Sciatic nerve (tissue), 2 donors: ENCODE results near the gene RIBC2. TPM values are rescaled to one million over a fixed set of nuclear protein-coding genes. Genes with fewer than 3 reads are reported as not detected.
"Not testable (repeated sequence)": the region's sequence is repeated elsewhere in the genome, so short reads cannot be mapped to it uniquely, and the experiment has no call there.

Source experiments
- ATAC-seq: fragments of 200-7000 bp; cut with Tn5 transposase; one replicate; pipeline ENCODE4 v1.9.1; 2020; ENCODE audit warnings: mild to moderate bottlenecking, moderate library complexity
- DNase-seq: peaks from one replicate; pipeline ENCODE4 v3.0.0-alpha.2; 2020; ENCODE audit warnings: low spot score
- intact Hi-C: fragments of 100-400 bp; cut with DNase I; formaldehyde crosslinking; loops from one replicate; pipeline ENCODE4 v1.14.2; 2022
- total RNA-seq: library from RNA; stranded (reverse); fragmentation: NEBNext Ultra II Directional; extraction: Animal tissue kit (Norgen Biotek cat#: 25700); gene quantifications from one replicate; pipeline ENCODE4 v1.2.1, GENCODE V29; 2021
- donor health status: DM: no; HTN: no; CAD: no.
- donor health status: DM: no; HTN: no; CAD: no.

Gene RIBC2
- total RNA-seq, 1 donor from 2014 or later = 0.22 TPM

DNA sequence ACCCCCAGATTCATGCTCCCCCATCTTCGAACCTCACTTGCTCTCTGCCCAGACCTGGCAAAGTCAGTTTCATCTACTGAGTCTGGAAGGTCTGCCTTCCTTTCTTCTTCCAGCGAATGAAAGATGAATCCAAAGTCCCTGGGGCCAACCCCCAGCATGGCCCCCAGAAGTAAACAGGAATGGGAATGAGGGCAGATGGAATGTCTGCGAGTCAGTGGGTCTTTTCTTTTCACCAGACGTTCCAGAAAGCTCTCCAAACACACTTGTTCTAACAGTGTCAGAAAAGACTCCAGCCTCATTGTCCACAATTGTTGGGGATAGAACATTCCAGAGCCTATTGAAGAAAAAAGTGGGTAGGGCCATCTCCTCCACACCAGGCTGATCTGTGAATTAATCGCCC lies 28.6 kb downstream of the RIBC2 start:
- no peak for DNase-seq
- no peak for ATAC-seq
- intact Hi-C loops = no loop called here

DNA sequence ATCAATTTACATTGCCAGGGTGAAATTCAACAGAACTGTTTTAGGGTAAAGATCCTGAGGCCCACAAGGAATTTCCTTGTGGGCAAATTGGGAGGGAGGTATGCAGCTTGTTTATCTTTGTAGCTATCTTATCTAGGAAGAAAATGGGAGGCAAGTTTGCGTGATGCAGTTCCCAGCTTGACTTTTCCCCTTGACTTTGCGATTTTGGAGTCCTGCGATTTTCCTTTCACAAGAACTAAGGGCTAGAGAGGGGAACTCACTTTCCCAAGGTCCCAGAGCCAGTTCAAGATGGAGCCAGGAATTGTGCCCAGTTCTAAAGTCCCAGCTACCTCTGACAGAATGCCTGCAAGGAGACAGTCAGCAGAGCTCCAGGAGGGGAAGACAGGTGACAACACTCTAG lies 30.7 kb downstream of the RIBC2 start:
- DNase-seq (no peak), ATAC-seq (no peak)
- intact Hi-C loops = no loop called here

DNA sequence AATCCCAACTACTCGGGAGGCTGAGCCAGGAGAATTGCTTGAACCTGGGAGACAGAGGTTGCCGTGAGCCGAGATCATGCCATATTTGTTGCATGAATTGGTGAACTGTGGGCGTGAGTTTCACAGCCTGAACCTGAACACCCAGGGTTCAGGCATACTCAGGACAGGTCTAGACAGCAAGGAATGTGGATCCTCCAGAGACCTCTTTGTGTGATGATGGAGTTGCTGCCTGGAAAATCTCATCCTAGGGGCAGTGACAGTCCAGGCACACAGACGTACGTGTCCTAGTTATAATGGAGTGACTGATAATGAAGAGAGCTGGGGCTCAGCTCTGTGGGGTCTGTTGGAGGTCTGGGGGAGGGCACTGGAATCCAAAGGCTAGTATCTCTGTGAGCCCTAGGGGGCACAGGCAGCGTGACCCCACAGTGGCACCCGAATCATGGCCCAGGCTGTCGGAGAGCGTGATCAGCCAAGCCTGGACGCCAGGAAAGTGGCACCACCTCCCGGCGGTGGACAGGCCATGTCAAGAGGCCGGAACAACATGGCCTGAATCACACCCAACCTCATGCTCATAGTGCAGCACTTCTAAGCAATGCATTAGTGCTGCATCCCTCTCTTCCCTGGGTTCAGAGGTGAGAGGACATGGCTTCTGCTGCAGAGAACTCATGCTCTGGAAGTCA lies 31.7 kb downstream of the RIBC2 start:
- no peak for DNase-seq
- no peak for ATAC-seq
- intact Hi-C loops = no loop called here

DNA sequence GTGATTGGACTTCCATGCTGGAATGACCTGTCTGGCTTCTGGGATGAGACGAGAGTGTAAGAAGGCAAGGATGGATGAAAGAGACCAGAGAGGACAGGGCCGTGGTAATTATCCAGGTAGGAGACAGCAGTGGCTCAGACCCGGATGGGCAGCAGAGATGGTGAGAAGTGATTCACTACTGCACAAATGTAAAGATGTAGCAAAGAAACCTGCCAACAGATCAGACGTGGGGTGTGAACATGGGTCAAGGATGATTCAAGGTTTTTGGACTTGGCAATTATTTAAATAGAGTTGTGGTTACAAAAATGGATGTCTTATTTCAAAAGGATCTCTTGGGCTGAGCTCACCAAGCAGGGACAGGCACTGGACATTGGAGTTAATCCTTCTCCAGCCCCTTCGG lies 32.7 kb downstream of the RIBC2 start:
- DNase-seq (no peak), ATAC-seq (no peak)
- intact Hi-C loops = no loop called here

DNA sequence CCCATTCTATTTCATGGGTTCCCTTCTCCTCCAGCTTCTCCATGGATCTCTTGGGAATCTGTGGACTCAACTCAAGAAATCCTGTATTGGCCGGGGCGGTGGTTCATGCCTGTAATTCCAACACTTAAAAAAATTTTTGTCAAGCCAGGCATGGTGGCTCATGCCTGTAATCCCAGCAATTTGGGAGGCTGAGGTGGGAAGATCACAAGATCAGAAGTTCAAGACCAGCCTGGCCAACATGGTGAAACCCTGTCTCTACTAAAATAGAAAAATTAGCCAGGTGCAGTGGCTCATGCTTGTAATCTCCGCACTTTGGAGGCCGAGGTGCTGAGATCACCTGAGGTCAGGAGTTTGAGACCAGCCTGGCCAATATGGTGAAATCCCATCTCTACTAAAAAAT lies 34.1 kb downstream of the RIBC2 start:
- DNase-seq, ATAC-seq, intact Hi-C loops: not testable (repeated sequence)

DNA sequence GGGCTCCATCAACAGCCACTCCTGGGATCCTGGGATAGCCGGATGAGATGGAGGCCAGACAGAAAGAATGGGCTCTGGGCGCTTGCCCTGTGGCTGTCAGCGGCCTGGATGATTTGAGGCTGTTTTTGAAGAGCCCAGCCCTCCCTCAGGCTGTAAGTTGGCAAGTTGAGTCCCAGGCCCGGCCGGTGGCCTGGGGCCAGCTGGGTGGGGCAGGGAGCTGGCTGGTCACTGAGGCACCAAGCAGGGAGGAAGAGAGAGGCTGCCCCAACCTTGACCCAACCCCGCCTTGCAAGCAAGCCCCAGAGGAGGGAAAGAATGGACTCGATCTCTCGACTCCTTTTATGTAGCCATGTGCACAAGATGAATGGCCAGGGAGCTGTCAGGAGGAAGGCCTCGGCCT lies 34.9 kb downstream of the RIBC2 start:
- peak; percentile 81 for DNase-seq
- ATAC-seq = peak; percentile 81
- intact Hi-C loops = no loop called here

DNA sequence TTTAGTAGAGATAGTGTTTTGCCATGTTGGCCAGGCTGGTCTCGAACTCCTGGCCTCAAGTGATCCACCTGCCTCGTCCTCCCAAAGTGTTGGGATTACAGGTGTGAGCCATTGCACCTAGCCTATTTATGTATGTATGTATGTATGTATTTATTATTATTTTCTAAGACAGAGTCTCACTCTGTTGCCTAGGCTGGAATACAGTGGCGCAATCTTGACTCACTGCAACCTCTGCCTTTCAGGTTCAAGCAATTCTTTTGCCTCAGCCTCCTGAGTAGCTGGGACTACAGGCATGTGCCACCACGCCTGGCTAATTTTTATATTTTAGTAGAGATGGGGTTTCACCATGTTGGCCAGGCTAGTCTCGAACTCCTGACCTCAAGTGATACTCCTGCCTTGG lies 35.9 kb downstream of the RIBC2 start:
- DNase-seq, intact Hi-C loops, ATAC-seq: not testable (repeated sequence)

DNA sequence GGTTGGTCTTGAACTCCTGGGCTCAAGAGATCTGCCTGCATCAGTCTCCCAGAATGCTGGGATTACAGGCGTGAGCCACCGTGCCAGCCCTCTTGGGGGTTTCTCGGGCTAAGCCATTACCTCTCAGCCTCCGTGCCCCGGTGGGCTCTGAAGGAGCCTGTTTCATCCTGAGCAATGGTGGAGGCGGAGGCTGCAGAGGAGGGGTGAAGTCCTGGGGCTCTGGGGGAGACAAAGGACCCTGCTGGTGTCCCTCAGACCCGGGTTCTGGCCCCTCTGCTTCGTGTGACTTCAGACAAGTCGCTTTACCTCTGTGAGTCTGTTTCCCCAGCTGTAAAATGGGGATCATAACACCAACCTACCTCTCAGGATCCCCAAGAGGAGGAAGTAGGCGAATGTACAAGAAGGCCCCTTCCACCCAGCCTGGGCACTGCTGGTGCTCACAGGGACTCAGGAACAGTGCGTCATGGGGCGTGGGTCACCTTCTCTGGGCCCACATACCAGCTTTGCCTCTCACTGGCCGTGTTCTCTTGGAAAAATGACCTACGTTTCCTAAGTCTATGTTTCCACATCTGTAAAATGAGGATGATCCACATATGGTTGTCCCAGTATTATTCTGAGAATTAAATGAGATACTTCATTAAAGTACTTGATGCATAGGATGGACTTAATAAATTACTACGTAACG lies 36.8 kb downstream of the RIBC2 start:
- intact Hi-C loops = no loop called here
- DNase-seq (no peak), ATAC-seq (no peak)

DNA sequence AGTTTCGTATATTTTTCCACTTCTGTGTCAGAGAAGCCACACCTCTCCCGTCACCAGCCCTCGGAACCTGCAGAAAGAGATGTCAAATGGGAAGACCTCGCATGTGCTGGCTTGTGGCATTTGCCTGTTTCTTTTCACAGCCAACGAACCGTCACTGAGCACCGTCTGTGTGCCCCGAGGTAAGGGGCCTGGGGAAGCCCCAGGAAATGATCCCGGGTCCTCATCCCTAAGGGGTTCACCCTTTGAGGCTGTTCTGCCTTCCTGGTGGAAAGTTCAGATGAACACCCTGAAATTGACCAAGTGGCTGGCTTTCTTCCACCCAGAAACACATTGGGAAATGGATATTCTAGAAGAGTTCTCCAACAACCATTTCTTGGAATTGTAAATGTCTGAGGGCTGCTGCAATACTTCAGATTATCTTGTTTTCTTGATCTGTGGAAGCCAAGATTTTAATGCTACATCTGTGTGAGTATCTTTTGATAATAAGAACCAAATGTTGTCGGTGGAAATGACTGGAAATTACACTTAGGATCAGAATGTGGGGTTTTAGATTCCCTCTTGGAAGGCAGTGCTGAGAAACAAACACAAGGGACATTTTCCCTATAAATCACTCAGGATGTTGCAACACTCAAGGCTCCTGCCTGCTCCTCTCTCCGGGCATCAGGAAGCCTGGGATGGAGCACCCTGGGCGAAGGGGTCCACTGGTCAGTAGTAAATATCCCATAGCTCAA lies 37.6 kb downstream of the RIBC2 start:
- intact Hi-C loops = no loop called here
- peak; percentile 75 for ATAC-seq
- DNase-seq = no peak

DNA sequence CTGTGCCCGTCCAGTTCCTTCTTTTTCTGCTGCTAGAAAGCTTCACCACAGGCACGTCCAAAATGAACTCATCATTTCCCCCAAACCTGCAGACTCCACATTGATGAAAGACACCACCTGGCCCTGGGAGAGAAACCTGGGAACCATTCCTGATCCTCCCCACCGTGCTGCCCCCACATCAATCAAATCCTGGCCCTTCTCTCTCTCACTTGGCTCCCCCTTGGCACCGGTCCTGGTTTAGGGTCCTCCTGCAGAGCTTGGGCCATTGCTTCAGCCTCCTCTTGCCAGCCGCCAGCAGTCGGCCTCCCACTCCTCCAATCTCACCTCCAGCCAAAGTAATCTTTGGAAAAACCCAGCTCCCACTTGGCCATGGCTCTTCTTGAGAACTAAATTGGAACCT lies 38.5 kb downstream of the RIBC2 start:
- intact Hi-C loops = no loop called here
- ATAC-seq = no peak
- DNase-seq = no peak

DNA sequence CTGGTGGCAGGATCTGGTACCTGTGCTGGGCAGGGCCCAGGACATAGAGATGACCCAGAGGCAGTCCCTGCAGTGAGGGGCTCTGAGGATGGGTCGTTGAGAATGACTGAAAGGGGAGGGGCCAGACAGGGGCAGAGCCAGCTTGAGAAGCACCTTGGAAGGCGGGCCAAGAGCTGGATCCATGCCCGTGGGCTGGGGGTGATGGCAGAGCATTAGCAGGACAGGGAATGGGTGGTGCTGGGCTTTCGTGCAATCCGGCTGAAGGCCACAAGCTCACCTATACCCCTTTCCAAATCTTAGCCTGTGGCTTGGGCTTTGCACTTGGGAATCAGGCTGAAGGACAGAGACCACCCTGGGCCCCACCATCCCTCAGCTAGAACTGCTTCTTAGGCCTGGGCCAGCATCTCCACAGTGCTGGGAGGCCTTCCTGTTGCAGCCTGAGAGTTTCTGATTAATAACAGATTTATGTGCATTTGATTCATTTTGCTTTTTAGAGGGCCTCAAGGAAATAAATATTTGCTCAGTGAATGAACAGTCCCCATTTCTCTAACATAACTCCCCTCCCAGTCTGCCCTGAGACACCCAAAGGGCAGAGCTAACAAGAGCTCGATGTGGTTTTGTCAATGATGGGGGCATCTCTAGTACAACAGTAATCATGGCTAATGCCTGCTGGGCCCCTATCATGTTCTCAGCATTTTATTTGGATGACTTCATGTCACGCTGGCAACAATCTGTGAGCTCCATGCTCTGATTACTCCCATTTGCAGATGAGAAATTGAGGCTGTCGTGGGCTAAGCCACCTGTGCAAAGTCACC lies 39.3 kb downstream of the RIBC2 start:
- intact Hi-C loops = no loop called here
- DNase-seq = no peak
- ATAC-seq = no peak

DNA sequence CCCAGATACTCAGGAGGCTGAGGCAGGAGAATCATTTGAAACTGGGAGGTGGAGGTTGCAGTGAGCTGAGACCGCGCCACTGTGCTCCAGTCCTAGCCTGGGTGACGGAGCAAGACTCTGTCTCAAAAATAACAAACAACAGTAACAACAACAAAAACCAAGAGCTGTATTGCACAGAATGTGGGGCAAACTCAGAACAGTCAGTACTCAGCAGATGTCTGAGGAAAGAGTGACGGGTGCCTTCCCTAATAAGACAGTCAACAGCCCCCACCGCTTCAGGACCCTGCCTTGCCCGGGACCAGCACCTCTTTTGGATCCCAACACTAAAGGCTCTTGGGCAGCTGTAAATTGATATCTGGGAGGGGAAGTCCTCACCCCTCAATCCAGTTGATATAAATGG lies 40.3 kb downstream of the RIBC2 start:
- DNase-seq = no peak
- intact Hi-C loops = no loop called here
- peak; percentile 44 for ATAC-seq

DNA sequence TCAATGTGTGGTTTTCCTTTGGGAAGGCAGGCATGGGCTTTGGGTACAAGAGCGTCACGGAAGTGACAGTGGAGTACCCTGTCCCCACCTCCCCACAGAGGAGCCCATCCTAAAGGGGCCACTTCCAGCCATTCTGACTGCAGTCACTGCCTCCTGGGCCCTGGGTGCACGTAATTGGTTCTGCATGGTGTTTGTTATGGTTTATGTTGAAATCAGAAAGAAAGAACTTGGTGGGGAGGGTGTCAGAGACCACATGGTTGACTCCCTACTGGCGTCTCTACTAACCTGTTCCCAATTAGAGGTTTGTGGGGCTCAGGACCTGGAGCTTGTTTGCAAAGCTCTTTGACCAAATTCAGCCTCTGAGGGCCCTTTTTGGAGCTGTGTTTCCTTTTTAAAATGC lies 40.8 kb downstream of the RIBC2 start:
- intact Hi-C loops = no loop called here
- ATAC-seq (peak; percentile 69), DNase-seq (no peak)

DNA sequence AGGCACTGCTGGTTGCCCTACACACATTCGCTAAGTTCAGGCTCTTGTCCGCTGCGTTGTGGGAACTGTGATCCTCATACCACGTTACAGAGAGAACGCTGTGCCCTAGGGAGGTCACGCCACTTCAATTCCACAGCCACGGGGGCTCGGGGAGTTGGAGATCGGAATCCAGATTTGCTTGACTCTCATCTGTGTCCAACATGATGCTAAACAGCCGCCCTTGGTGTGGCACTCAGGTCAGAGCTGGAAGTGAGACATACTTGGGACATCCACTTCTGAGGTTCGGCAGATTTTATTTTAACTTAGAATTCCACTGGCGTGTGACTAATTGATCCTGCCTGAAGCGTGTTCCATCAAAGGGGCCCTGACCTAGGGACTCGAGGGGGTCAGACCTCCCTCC lies 41.7 kb downstream of the RIBC2 start:
- intact Hi-C loops = no loop called here
- ATAC-seq = no peak
- no peak for DNase-seq

DNA sequence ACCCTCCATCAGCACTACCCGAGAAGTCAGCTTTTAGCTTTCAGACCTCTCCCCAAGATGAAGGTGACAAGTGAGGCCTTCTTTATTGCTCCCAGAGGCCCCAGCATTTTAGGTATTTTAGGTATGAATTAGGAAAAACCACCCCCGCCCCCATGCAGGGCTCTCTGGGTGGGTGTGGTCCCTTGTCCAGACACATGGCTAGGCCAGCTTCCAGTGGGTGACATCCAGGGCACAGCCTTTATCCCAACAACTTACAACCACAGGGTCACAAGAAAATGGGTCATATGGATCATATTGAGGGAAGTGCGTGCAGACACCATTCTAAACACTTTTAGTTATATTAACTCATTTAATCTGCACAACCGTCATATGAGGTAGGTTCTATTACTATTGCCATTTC lies 42.1 kb downstream of the RIBC2 start:
- intact Hi-C loops = no loop called here
- DNase-seq (no peak), ATAC-seq (no peak)

DNA sequence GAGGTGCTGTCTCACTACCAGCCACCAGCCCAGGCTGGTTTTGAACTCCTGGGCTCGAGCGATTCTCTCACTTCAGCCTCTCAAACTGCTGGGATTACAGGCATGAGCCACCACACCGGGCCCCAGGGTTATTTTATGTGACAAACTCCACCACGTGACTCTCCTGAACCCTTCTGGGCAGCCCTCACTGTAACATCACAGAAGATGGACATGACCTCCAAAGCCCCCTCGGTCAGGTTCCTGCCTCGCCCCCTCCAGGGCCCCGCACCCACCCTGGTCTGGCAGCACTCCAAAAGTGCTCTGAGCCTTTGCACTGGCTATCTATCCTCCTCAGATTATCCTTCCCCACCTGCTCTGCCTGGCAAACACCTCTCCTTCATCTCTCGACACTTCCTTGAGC lies 43.3 kb downstream of the RIBC2 start:
- intact Hi-C loops = no loop called here
- no peak for DNase-seq
- ATAC-seq = no peak

DNA sequence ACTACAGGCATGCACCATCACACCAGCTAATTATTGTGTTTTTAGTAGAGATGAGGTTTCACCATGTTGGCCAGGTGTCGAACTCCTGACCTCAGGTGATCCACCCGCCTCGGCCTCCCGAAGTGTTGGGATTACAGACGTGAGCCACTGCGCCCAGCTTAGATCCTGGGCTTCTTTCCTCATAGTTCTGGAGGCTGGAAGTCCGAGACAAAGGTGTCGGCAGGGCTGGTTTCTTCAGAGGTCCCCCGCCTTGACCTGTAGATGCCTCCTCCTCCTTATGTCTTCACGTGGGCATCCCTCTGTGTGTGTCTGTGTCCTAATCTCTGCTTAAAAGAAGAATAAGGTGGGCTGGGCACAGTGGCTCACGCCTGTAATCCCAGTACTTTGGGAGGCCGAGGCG lies 45.0 kb downstream of the RIBC2 start:
- DNase-seq (no peak), ATAC-seq (no peak)
- intact Hi-C loops = no loop called here

DNA sequence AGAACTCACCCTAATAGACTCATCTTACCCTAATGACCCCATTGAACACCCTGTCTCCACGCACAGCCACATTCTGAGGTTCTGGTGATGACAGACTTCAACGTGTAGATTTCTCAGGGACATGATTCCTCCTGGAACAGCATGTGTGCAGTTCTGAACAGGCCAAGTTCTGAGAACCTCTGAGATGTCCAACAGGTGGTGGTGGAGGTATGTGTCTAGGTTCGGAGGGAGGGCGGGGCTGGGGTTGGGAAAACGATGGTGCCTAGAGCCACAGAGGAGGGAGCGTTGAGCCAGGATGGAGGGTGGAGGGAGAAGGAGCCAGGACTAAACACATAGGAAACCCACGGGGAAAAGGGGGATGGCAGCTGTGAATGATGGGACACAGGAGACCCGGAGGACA lies 45.7 kb downstream of the RIBC2 start:
- intact Hi-C loops = no loop called here
- ATAC-seq (no peak), DNase-seq (no peak)

DNA sequence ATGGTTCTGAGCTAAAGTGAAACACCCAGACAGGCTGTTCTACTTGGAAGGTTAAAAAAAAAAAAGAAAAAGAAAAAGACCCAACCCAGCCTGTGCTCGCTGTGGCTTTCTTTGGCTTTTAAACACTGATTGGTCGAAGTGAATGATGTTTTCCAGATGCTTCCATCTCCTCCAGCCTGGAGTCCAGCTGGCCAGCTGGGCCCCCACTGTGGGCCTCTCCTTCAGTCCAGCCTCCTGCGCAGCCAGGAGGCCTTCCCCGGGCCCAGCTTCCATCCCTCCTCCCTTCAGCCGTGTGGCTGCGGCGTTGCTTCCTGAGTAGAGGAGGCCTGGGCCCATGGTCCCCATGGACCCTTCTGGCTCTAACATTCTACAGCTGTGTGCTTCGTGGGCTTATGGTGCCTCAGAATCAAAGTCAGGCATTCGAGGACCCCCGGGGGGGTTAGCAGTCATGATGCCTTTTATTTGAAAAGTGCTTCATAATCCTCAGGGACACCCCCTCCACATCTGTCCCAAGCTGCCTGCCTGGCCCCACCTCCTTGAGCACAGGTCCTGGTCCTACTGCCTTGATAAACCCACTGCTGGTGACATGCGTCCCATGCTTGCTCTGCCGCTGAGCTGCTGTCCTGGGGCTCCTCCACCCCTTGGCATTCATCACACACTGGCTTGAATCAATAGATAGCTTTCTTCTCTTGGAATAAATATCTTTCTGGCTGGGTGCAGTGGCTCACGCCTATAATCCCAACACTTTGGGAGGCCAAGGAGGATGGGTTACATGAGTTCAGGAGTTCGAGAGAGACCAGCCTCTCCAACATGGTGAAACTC lies 47.0 kb downstream of the RIBC2 start:
- ATAC-seq = peak; percentile 98
- intact Hi-C loops = no loop called here
- DNase-seq = peak; percentile 84
